Measurements from ENCODE around the gene TBC1D2B.

TBC1D2B gene

GRCh38 chr15:78072080-78072892 lies 5.2 kb downstream of the TBC1D2B start:
- DNase-seq (ENCODE audit: low read depth) = no peak

GRCh38 chr15:78071383-78071782 lies 6.1 kb downstream of the TBC1D2B start:
- no peak for DNase-seq (ENCODE audit: low read depth)

GRCh38 chr15:78070049-78070700 lies 7.3 kb downstream of the TBC1D2B start:
- no peak for DNase-seq (ENCODE audit: low read depth)

GRCh38 chr15:78069462-78070029 lies 8.0 kb downstream of the TBC1D2B start:
- no peak for DNase-seq (ENCODE audit: low read depth)

- DNase-seq (ENCODE audit: low read depth) = no peak
Measured at GRCh38 chr15:78069052-78069414, 8.5 kb downstream of the TBC1D2B start.

GRCh38 chr15:78067328-78068228 lies 9.9 kb downstream of the TBC1D2B start:
- DNase-seq (ENCODE audit: low read depth) = no peak

GRCh38 chr15:78065973-78066946 lies 11.3 kb downstream of the TBC1D2B start:
- no peak for DNase-seq (ENCODE audit: low read depth)

GRCh38 chr15:78065284-78065872 lies 12.1 kb downstream of the TBC1D2B start:
- no peak for DNase-seq (ENCODE audit: low read depth)

- DNase-seq (ENCODE audit: low read depth) = no peak
Measured at GRCh38 chr15:78064544-78064943, 13.0 kb downstream of the TBC1D2B start.

- no peak for DNase-seq (ENCODE audit: low read depth)
Measured at GRCh38 chr15:78063970-78064385, 13.5 kb downstream of the TBC1D2B start.

- no peak for DNase-seq (ENCODE audit: low read depth)
Measured at GRCh38 chr15:78063217-78063616, 14.3 kb downstream of the TBC1D2B start.

- DNase-seq (ENCODE audit: low read depth) = no peak
Measured at GRCh38 chr15:78061963-78062427, 15.5 kb downstream of the TBC1D2B start.

GRCh38 chr15:78060232-78060631 lies 17.3 kb downstream of the TBC1D2B start:
- no peak for DNase-seq (ENCODE audit: low read depth)

GRCh38 chr15:78059110-78059839 lies 18.2 kb downstream of the TBC1D2B start:
- DNase-seq (ENCODE audit: low read depth) = no peak

GRCh38 chr15:78058401-78058935 lies 19.0 kb downstream of the TBC1D2B start:
- no peak for DNase-seq (ENCODE audit: low read depth)

GRCh38 chr15:78057803-78058202 lies 19.7 kb downstream of the TBC1D2B start:
- DNase-seq (ENCODE audit: low read depth) = no peak

GRCh38 chr15:78056714-78057269 lies 20.7 kb downstream of the TBC1D2B start:
- DNase-seq (ENCODE audit: low read depth) = no peak

- no peak for DNase-seq (ENCODE audit: low read depth)
Measured at GRCh38 chr15:78055919-78056713, 21.4 kb downstream of the TBC1D2B start.

Data from stimulated activated CD8-positive, alpha-beta memory T cell treated with anti-CD3 and anti-CD28 coated beads, Interleukin-15, amount 100 ng/mL, for 1 hour (primary cell).